HepG2 (cell line): ENCODE results near the gene PRDM11.

Experiments
- CTCF ChIP-seq: sonication (generic); formaldehyde crosslinking; IDR thresholded peaks from 2 replicates; pipeline ENCODE4 v1.5.0; 2020; ENCODE audit warnings: mild to moderate bottlenecking, missing genetic modification reagents, moderate library complexity
- POLR2A ChIP-seq, 2 experiments: IDR thresholded peaks; 2 replicates each; pipeline ENCODE4 v1.6.1; 2011; ENCODE audit warnings: low read depth in 2 of 2, low read length in 2 of 2, mild to moderate bottlenecking in 1 of 2, moderate library complexity in 1 of 2; ENCODE audit not compliant: insufficient read depth in 1 of 2
- THAP9 ChIP-seq: sonication (generic); formaldehyde crosslinking; IDR thresholded peaks from 2 replicates; pipeline ENCODE4; 2020; ENCODE audit warnings: missing genetic modification reagents, mild to moderate bottlenecking, borderline replicate concordance

- TF ChIP-seq CTCF (CRISPR knock-in tag): no peak
- no peak for TF ChIP-seq POLR2A (IDR thresholded peaks at IDR 0.05; ENCODE audit: insufficient read depth in 1 of 2, low read depth in 2 of 2, low read length in 2 of 2)
- no peak for TF ChIP-seq THAP9 (CRISPR knock-in tag)
These were observed 2.0 kb upstream of the PRDM11 start for GRCh38 chr11:45144126-45145082.
